Subcutaneous adipose tissue (tissue), 4 donors: ENCODE measurements around the gene OMP. TPM values are rescaled to one million over a fixed set of nuclear protein-coding genes. Genes with fewer than 3 reads are reported as not detected.

Experiments used
- total RNA-seq, 4 donors: library from RNA; depleted of rRNA; stranded (reverse); fragments of >200 nt; gene quantifications; one replicate each; pipeline ENCODE4 v1.1.0, GENCODE V29; 2016
- TF ChIP-seq, protein P1 (sequence below): fragments of 450-650 bp; IDR thresholded peaks from one replicate; pipeline ENCODE4 v1.5.1; 2016; ENCODE audit warnings: low read depth, mild to moderate bottlenecking, control low read depth, antibody characterized with exemption, moderate library complexity

Gene OMP
- total RNA-seq, 4 donors from 2014 or later = not detected

GRCh38 chr11:77150836-77151235 is 48.2 kb downstream of the OMP start:
- TF ChIP-seq, protein P1, sequence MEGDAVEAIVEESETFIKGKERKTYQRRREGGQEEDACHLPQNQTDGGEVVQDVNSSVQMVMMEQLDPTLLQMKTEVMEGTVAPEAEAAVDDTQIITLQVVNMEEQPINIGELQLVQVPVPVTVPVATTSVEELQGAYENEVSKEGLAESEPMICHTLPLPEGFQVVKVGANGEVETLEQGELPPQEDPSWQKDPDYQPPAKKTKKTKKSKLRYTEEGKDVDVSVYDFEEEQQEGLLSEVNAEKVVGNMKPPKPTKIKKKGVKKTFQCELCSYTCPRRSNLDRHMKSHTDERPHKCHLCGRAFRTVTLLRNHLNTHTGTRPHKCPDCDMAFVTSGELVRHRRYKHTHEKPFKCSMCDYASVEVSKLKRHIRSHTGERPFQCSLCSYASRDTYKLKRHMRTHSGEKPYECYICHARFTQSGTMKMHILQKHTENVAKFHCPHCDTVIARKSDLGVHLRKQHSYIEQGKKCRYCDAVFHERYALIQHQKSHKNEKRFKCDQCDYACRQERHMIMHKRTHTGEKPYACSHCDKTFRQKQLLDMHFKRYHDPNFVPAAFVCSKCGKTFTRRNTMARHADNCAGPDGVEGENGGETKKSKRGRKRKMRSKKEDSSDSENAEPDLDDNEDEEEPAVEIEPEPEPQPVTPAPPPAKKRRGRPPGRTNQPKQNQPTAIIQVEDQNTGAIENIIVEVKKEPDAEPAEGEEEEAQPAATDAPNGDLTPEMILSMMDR = no peak

DNA sequence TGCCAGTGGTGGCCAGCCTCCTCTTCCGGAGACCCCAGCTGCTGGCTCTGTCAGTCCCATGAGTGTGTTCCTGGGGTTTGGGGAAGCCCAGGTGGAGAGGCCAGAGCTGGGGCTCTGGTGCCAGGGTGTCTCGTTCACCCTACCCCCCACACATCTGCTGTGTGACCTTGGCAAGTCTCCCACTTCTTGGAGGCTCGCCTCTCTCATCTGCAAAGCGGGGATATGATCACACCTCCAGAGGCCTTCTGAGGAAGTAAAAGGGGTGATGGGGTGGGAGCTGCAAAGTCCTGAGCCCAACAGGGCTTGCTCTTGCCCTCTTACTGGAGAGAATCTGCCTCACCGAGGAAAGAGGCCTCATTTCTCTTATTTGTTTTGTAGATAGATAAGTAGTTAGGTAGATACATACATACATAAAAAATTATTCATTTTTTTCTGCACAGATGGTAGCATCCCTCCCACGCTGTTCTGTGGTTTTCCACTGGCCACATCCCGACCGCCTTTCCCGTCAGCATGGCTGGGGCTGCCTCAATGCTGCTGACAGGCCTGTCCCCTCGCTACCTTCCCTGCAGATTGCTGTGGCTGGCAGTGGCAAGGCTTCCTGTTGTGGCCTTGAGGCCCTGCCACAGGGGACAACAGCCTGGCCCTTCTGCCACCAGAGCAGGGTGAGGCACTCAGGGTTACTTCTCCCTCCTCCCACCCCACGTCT is 49.3 kb downstream of the OMP start:
- TF ChIP-seq, protein P1 = no peak

DNA sequence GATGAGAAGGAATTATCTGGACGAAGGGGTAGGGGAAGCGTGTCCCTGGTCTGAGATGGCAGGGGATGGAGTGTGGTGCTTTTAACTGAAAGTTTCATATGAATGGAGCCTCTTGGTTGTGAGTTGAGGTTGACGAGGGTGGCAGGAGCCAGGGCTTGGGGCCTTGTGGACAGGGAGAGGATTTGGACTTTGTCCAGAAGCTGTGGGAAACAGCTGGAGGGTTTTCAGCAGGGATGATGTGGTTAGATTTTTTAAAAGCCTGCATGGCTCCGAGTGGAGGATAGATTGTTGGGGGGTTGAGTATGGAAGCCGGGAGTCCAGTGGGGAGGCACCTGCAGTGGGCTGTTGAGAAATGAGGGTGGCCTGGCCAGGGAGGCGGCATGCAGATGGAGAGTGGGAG is 50.2 kb downstream of the OMP start:
- TF ChIP-seq, protein P1 = no peak

Other genes with a start within 250 kb of the OMP start
- 10 to 100 TPM; 28.6 to 39.4 (median 31.5) TPM for gene ACER3, start 241.9 kb upstream of the OMP start, total RNA-seq
- gene B3GNT6, start 68.4 kb upstream of the OMP start, total RNA-seq = under 1 TPM in 1 of 4 donors, not detected in 3; 0.22 TPM
- gene CAPN5, start 35.9 kb upstream of the OMP start, total RNA-seq = 10 to 100 TPM in 1 of 4 donors, 1 to 10 TPM in 3; 2.4 to 10.5 (median 3.3) TPM
- 10 to 100 TPM; 11.7 to 26.4 (median 17.7) TPM for gene MYO7A, start 25.4 kb downstream of the OMP start, total RNA-seq
- gene GDPD4, start 198.8 kb downstream of the OMP start, total RNA-seq = not detected